Aorta (tissue), 5 donors: ENCODE data around the gene SLC19A1. TPM values are rescaled to one million over a fixed set of nuclear protein-coding genes. Genes with fewer than 3 reads are reported as not detected.
A peak's percentile ranks its signal among the peaks of the same experiment; 100 is the strongest.

Source experiments
- ATAC-seq: fragments of 200-7000 bp; cut with Tn5 transposase; one replicate; pipeline ENCODE4 v1.9.1; 2022; ENCODE audit warnings: moderate library complexity; ENCODE audit not compliant: low FRiP score
- DNase-seq, 2 donors: peaks; one replicate each; pipeline ENCODE4 v3.0.0-alpha.2; 2020
- H3K27ac ChIP-seq, 2 donors: one replicate each; pipeline ENCODE4 v1.5.1; 2013; ENCODE audit warnings: low read length in 2 of 2, mild to moderate bottlenecking in 2 of 2, moderate library complexity in 2 of 2, control low read depth in 1 of 2, inconsistent platforms in 1 of 2, low read depth in 1 of 2
- H3K27me3 ChIP-seq, 2 donors: one replicate each; pipeline ENCODE4 v1.6.1; 2013; ENCODE audit warnings: control low read depth in 1 of 2, low read length in 1 of 2, mild to moderate bottlenecking in 1 of 2, moderate library complexity in 1 of 2; ENCODE audit not compliant: insufficient read depth in 2 of 2, control insufficient read depth in 1 of 2
- H3K36me3 ChIP-seq, 2 donors: one replicate each; pipeline ENCODE4 v1.6.1; 2013; ENCODE audit warnings: control low read depth in 1 of 2, low read length in 1 of 2, mild to moderate bottlenecking in 1 of 2; ENCODE audit not compliant: insufficient read depth in 2 of 2, control insufficient read depth in 1 of 2
- H3K4me1 ChIP-seq, 2 donors: one replicate each; pipeline ENCODE4 v1.6.1; 2013; ENCODE audit warnings: low read length in 2 of 2, control low read depth in 1 of 2, mild to moderate bottlenecking in 1 of 2, moderate library complexity in 1 of 2; ENCODE audit not compliant: insufficient read depth in 2 of 2, control insufficient read depth in 1 of 2
- H3K4me3 ChIP-seq, 2 donors: one replicate each; pipeline ENCODE4 v1.5.1; 2013; ENCODE audit warnings: low read length in 2 of 2, control low read depth in 1 of 2, mild to moderate bottlenecking in 1 of 2
- H3K9me3 ChIP-seq: one replicate; pipeline ENCODE4 v1.6.1; 2013; ENCODE audit warnings: mild to moderate bottlenecking, low read length; ENCODE audit not compliant: control insufficient read depth
- WGBS, 2 donors: extraction: QIAGEN DNeasy Blood & Tissue Kit; methylation state at CpG; one replicate each; pipeline ENCODE4 v1.1.7; 2013; 5-methylcytosine and 5-hydroxymethylcytosine counted together
- intact Hi-C, 2 donors: fragments of 100-400 bp; cut with DNase I; formaldehyde crosslinking; loops; one replicate each; pipeline versions ENCODE4 v1.14.2 to v1.15.0; 2022
- polyA plus RNA-seq, 2 donors: library from polyadenylated mRNA; stranded (reverse); fragments of 200-250 nt; gene quantifications; one replicate each; pipeline ENCODE4 v1.2.3, GENCODE V29; 2013
- total RNA-seq, 2 donors: library from RNA; stranded (reverse); fragmentation: NEBNext Ultra II Directional; extraction: Animal tissue kit (Norgen Biotek cat#: 25700); gene quantifications; one replicate each; pipeline ENCODE4 v1.2.1, GENCODE V29; 2021
- donor health status: healthy with polysubstance abuse.
- donor health status: Bipolar disorder and iron deficiency.
- donor health status: DM: no; HTN: no; CAD: no.
- donor health status: DM: no; HTN: no; CAD: no.
- donor health status: DM: yes; HTN: yes; CAD: no.

Gene SLC19A1
- total and polyA plus RNA-seq, 4 donors, result 4.5 to 32.5 (median 7.3) TPM

DNA sequence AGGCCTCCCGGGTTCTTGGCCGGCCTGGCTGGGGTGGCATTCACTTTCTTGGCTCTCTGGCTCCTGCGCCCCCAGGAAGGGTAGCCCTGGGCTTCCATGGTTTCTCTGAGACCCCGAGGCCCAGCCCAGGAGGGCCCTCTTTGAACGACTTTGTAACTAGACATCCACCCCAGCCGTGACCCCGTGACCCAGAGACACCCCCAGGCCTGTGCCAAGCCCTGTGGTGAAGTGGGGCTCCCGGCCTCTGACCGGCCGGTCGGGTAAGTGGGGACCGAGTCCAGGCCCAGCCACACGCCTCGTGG is 73.3 kb downstream of the SLC19A1 start:
- DNase-seq (no peak), ATAC-seq (no peak)
- Histone ChIP-seq H3K27ac (no peak overlapping the region), H3K9me3 (no peaks in the 10 kb centered on the region), H3K36me3 (peaks cover 3 to 4% of the 10 kb centered on the region in 2 donors), H3K27me3 (no peaks in the 10 kb centered on the region), H3K4me3 (no peak overlapping the region), H3K4me1 (no peaks in the 10 kb centered on the region)
- intact Hi-C loops, result no loop called here
- 94 to 95% methylated on average over 14 of the region's 14 CpGs for WGBS, 2 donors

DNA sequence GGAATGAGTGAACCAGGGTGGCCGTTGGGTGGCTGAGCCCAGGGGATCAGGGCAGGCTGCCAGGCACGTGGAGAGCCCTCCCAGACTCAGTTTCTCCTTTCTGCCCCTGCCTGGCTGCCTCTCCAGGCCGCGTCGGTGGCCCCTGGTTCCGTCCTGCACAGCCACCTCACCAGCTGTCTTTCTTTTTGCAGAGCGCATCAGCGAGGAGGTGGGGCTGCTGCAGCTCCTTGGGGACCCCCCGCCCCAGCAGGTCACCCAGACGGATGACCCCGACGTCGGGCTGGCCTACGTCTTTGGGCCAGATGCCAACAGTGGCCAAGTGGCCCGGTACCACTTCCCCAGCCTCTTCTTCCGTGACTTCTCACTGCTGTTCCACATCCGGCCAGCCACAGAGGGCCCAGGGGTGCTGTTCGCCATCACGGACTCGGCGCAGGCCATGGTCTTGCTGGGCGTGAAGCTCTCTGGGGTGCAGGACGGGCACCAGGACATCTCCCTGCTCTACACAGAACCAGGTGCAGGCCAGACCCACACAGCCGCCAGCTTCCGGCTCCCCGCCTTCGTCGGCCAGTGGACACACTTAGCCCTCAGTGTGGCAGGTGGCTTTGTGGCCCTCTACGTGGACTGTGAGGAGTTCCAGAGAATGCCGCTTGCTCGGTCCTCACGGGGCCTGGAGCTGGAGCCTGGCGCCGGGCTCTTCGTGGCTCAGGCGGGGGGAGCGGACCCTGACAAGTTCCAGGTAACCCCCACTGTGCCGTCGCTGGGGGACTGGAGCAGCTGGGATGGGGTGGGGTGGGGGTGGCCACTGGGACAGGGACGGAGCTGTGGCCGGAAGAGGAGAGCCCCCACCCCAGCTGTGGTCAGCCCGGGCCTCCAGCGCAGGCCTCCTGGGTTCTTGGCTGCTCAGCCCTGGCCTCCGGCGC is 73.9 kb downstream of the SLC19A1 start:
- Histone ChIP-seq H3K36me3 (peaks cover 3 to 4% of the 10 kb centered on the region in 2 donors), H3K9me3 (no peaks in the 10 kb centered on the region), H3K27ac (no peak overlapping the region), H3K4me1 (no peaks in the 10 kb centered on the region), H3K27me3 (no peaks in the 10 kb centered on the region), H3K4me3 (no peak overlapping the region)
- no peak for ATAC-seq
- 86 to 89% methylated on average over 39 to 45 of the region's 45 CpGs for WGBS, 2 donors
- intact Hi-C loops, result no loop called here
- peak; percentile 38 to 66 for DNase-seq

- Histone ChIP-seq H3K4me1 (no peaks in the 10 kb centered on the region), H3K27me3 (no peaks in the 10 kb centered on the region), H3K4me3 (no peak overlapping the region), H3K9me3 (no peaks in the 10 kb centered on the region), H3K36me3 (peaks cover 3 to 4% of the 10 kb centered on the region in 2 donors), H3K27ac (no peak overlapping the region)
- 91 to 92% methylated on average over 25 of the region's 25 CpGs for WGBS, 2 donors
- peak; percentile 59 to 72 for DNase-seq
- intact Hi-C loops, result no loop called here
- ATAC-seq, result no peak
Observed at GRCh38 chr21:45467221-45467779, 74.9 kb downstream of the SLC19A1 start.

- H3K27ac ChIP-seq, result no peak overlapping the region
- DNase-seq, result peak; percentile 35 to 73
- 85 to 89% methylated on average over 30 of the region's 30 CpGs for WGBS, 2 donors
Observed at GRCh38 chr21:45466330-45467220, 75.7 kb downstream of the SLC19A1 start.

GRCh38 chr21:45465611-45466329 is 76.5 kb downstream of the SLC19A1 start:
- Histone ChIP-seq H3K9me3 (no peaks in the 10 kb centered on the region), H3K4me3 (no peak overlapping the region), H3K27me3 (no peaks in the 10 kb centered on the region), H3K27ac (no peak overlapping the region), H3K4me1 (no peaks in the 10 kb centered on the region), H3K36me3 (peaks cover 3 to 4% of the 10 kb centered on the region in 2 donors)
- 75 to 84% methylated on average over 25 to 27 of the region's 27 CpGs for WGBS, 2 donors
- peak; percentile 46 to 72 for DNase-seq
- intact Hi-C loops, result no loop called here
- ATAC-seq, result no peak

More at GRCh38 chr21:45466330-45467220, 75.7 kb downstream of the SLC19A1 start:
- no peaks in the 10 kb centered on the region for H3K9me3 ChIP-seq
- no peak overlapping the region for H3K4me3 ChIP-seq
- intact Hi-C loops, result no loop called here
- no peaks in the 10 kb centered on the region for H3K4me1 ChIP-seq
- no peak for ATAC-seq
- peaks cover 3 to 4% of the 10 kb centered on the region in 2 donors for H3K36me3 ChIP-seq
- H3K27me3 ChIP-seq, result no peaks in the 10 kb centered on the region

- intact Hi-C loops, result no loop called here
- WGBS, 2 donors, result 78 to 79% methylated on average over 16 of the region's 16 CpGs
- ATAC-seq, result no peak
- no peaks in the 10 kb centered on the region for H3K9me3 ChIP-seq
- no peak overlapping the region for H3K4me3 ChIP-seq
- peak; percentile 37 to 64 for DNase-seq
- no peaks in the 10 kb centered on the region for H3K4me1 ChIP-seq
- H3K27me3 ChIP-seq, result no peaks in the 10 kb centered on the region
- no peak overlapping the region for H3K27ac ChIP-seq
- peaks cover 3 to 4% of the 10 kb centered on the region in 2 donors for H3K36me3 ChIP-seq
Observed at GRCh38 chr21:45465105-45465504, 77.1 kb downstream of the SLC19A1 start.

DNA sequence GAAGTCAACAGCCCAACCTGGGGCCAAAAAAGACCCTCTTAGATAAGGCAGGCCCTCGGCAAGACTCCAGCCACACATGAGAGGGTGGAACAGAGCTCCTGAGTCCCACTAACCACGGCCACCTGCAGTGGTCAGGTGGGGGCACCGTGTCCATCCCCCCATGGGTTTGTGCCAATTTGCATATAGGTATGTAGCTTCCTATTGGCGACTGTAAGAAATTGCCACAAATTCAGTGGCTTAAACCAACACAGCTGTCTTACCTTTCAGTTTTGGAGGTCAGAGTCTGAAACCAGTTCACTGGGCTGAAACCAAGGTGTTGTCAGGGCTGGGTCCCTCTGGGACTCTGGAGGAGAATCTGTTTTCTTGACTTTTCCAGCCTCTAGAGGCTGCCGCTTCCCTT is 77.9 kb downstream of the SLC19A1 start:
- Histone ChIP-seq H3K4me3 (no peak overlapping the region), H3K4me1 (no peaks in the 10 kb centered on the region), H3K9me3 (no peaks in the 10 kb centered on the region), H3K27me3 (no peaks in the 10 kb centered on the region), H3K36me3 (peaks cover 3 to 4% of the 10 kb centered on the region in 2 donors), H3K27ac (no peak overlapping the region)
- WGBS, 2 donors, result 90 to 94% methylated on average over 5 of the region's 5 CpGs
- ATAC-seq, result no peak
- intact Hi-C loops, result no loop called here
- peak; percentile 10 to 13 for DNase-seq

DNA sequence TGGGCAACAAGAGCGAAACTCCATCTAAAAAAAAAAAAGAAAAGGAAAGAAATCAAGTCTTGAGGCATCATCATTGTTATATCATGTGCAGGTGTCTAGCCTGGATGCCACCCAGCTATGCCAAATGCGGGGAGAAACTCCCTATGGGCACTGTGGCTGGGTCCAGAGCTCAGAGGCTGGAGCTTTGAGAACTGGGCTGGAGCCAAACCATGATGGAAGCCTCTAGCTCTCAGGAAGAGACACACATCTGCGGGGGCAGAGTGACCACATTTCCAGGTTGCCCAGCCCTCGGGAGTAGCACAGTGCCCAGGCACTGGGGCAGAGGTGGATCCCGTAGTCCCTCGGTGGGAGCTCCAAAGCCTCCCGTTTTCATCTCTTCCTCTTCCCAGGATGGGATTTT is 78.4 kb downstream of the SLC19A1 start:
- Histone ChIP-seq H3K27ac (no peak overlapping the region), H3K9me3 (no peaks in the 10 kb centered on the region), H3K4me1 (no peaks in the 10 kb centered on the region), H3K4me3 (no peak overlapping the region), H3K36me3 (peaks cover 3 to 4% of the 10 kb centered on the region in 2 donors), H3K27me3 (no peaks in the 10 kb centered on the region)
- ATAC-seq (no peak), DNase-seq (peak; percentile 29 to 51)
- intact Hi-C loops, result no loop called here
- WGBS, 2 donors, result 85 to 96% methylated on average over 7 of the region's 7 CpGs
